HepG2 (cell line): Measurements from ENCODE around the gene MRPS10. TPM values are rescaled to one million over a fixed set of nuclear protein-coding genes. Genes with fewer than 3 reads are reported as not detected.

Source experiments
- FOSL2 ChIP-seq: sonication (generic); formaldehyde crosslinking; IDR thresholded peaks from 2 replicates; pipeline ENCODE4 v1.4.0; 2020; ENCODE audit warnings: missing genetic modification reagents
- FOXA1 ChIP-seq, 2 experiments: fragments of 450-650 bp in 1 of 2; sonication (generic) in 1 of 2; formaldehyde crosslinking in 1 of 2; IDR thresholded peaks; 2 replicates each; pipeline versions ENCODE4 v1.4.0 to v1.6.1; 2016 to 2020; ENCODE audit warnings: missing genetic modification reagents in 1 of 2
- FOXK1 ChIP-seq: sonication (generic); formaldehyde crosslinking; IDR thresholded peaks from 2 replicates; pipeline ENCODE4 v1.4.0; 2020; ENCODE audit warnings: low read depth, missing genetic modification reagents, borderline replicate concordance
- NFIC ChIP-seq: IDR thresholded peaks from 2 replicates; pipeline ENCODE4 v1.6.1; 2012; ENCODE audit warnings: mild to moderate bottlenecking, low read length, inconsistent platforms
- RARG ChIP-seq: sonication (generic); formaldehyde crosslinking; IDR thresholded peaks from 2 replicates; pipeline ENCODE4 v1.4.0; 2020; ENCODE audit warnings: low read depth, mild to moderate bottlenecking, missing genetic modification reagents
- RXRB ChIP-seq: IDR thresholded peaks from 2 replicates; pipeline ENCODE4 v1.6.1; 2016; ENCODE audit warnings: borderline replicate concordance, missing genetic modification reagents, missing compliant biosample characterization
- TBP ChIP-seq: sonication (generic); formaldehyde crosslinking; IDR thresholded peaks from 2 replicates; pipeline ENCODE4 v1.5.0; 2020; ENCODE audit warnings: missing genetic modification reagents
- ZNF572 ChIP-seq: sonication (generic); formaldehyde crosslinking; IDR thresholded peaks from 2 replicates; pipeline ENCODE4 v1.5.1; 2020; ENCODE audit warnings: mild to moderate bottlenecking, missing genetic modification reagents
- ZNF614 ChIP-seq: IDR thresholded peaks from 2 replicates; pipeline ENCODE4 v1.6.1; 2018; ENCODE audit warnings: missing biosample characterization, missing genetic modification reagents, inconsistent platforms, borderline replicate concordance
- ZNF652 ChIP-seq: IDR thresholded peaks from 2 replicates; pipeline ENCODE4 v1.6.1; 2016; ENCODE audit warnings: low read depth, borderline replicate concordance
- polyA plus RNA-seq, 8 experiments: library from polyadenylated mRNA; depleted of rRNA in 3 of 8; stranded (reverse) in 7 of 8; unstranded in 1 of 8; fragments of >200 nt; fragmentation: Illumina TruSeq in 4 of 8; extraction: Trizol in 4 of 8; gene quantifications; 2 replicates each; pipeline versions ENCODE4 v1.2.1 to v1.2.3, GENCODE V29; 2011 to 2016; ENCODE audit warnings: low read depth in 4 of 8, missing spikeins in 1 of 8, mixed read lengths in 1 of 8; ENCODE audit not compliant: insufficient read depth in 1 of 8
- total RNA-seq, 5 experiments: library from RNA; depleted of rRNA; stranded (reverse); fragments of >200 nt; fragmentation: Illumina TruSeq; extraction: Trizol; gene quantifications; 2 replicates each; pipeline ENCODE4 v1.2.3, GENCODE V29; 2016; ENCODE audit warnings: low read depth in 1 of 5
- TF ChIP-seq, protein P1 (sequence below): sonication (generic); formaldehyde crosslinking; conservative IDR thresholded peaks from 2 replicates; pipeline ENCODE4 v1.4.0; 2020; ENCODE audit warnings: missing genetic modification reagents
- TF ChIP-seq, protein P2 (sequence below): sonication (generic); formaldehyde crosslinking; IDR thresholded peaks from 2 replicates; pipeline ENCODE4 v1.4.0; 2020; ENCODE audit warnings: missing genetic modification reagents
- TF ChIP-seq, protein P3 (sequence below): sonication (generic); formaldehyde crosslinking; IDR thresholded peaks from 2 replicates; pipeline ENCODE4 v1.5.1; 2020; ENCODE audit warnings: mild to moderate bottlenecking, missing genetic modification reagents, moderate library complexity
- TF ChIP-seq, protein P4 (sequence below): IDR thresholded peaks from 2 replicates; pipeline ENCODE4 v1.6.1; 2016; ENCODE audit warnings: low read depth
- TF ChIP-seq, protein P5 (sequence below): IDR thresholded peaks from 2 replicates; pipeline ENCODE4 v1.4.0; 2020; ENCODE audit warnings: mild to moderate bottlenecking, missing genetic modification reagents
- TF ChIP-seq, protein P6 (sequence below): sonication (generic); formaldehyde crosslinking; conservative IDR thresholded peaks from 2 replicates; pipeline ENCODE4 v1.4.0; 2020; ENCODE audit warnings: mild to moderate bottlenecking, missing genetic modification reagents, moderate library complexity

Gene MRPS10
- total and polyA plus RNA-seq, 2 of the 13 experiments (the other 11 are each of a cell fraction or from before 2014, with no cell fraction given), result 31.7 to 54.6 TPM

DNA sequence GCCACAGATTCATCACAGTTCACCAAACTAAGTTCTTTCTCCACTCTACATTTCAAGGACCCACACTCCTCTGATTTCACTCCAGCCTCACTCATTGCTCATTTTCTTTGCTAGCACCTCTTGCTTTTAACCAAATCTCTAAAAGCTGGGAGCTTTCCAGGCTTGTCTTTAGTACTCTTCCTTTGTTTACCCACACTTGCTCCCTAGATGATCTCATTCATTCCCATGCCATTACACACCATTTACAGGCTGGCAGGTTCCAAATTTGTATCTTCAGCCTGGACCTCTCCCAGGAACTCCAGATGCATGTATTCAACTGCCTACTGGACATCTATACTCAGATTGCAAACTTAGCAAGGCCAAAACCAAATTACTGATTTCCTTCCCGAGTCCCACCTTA is 17.6 kb downstream of the MRPS10 start (continued):
- TF ChIP-seq, protein P1, sequence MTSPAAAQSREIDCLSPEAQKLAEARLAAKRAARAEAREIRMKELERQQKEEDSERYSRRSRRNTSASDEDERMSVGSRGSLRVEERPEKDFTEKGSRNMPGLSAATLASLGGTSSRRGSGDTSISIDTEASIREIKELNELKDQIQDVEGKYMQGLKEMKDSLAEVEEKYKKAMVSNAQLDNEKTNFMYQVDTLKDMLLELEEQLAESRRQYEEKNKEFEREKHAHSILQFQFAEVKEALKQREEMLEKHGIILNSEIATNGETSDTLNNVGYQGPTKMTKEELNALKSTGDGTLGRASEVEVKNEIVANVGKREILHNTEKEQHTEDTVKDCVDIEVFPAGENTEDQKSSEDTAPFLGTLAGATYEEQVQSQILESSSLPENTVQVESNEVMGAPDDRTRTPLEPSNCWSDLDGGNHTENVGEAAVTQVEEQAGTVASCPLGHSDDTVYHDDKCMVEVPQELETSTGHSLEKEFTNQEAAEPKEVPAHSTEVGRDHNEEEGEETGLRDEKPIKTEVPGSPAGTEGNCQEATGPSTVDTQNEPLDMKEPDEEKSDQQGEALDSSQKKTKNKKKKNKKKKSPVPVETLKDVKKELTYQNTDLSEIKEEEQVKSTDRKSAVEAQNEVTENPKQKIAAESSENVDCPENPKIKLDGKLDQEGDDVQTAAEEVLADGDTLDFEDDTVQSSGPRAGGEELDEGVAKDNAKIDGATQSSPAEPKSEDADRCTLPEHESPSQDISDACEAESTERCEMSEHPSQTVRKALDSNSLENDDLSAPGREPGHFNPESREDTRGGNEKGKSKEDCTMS, result no peak
- TF ChIP-seq, protein P2, sequence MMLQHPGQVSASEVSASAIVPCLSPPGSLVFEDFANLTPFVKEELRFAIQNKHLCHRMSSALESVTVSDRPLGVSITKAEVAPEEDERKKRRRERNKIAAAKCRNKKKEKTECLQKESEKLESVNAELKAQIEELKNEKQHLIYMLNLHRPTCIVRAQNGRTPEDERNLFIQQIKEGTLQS (CRISPR knock-in tag), result peak; percentile 90; the same call in 1 of the 2 replicates
- TF ChIP-seq NFIC (peak; percentile 45; the same call in 1 of the 2 replicates), TBP (CRISPR knock-in tag) (no peak), FOSL2 (CRISPR knock-in tag) (peak; percentile 84), FOXK1 (CRISPR knock-in tag) (peak; percentile 33; the same call in 1 of the 2 replicates), ZNF652 (peak; percentile 56; the same call in 1 of the 2 replicates), FOXA1 (IDR thresholded peaks at IDR 0.05) (no peak), FOXA1 (CRISPR knock-in tag; IDR thresholded peaks at IDR 0.05) (peak; percentile 78), RXRB (0 out of 2 replicates have a peak, but pooled peaks have one; percentile 15), ZNF614 (0 out of 2 replicates have a peak, but pooled peaks have one; percentile 38), ZNF572 (CRISPR knock-in tag) (no peak), RARG (CRISPR knock-in tag) (no peak)
- TF ChIP-seq, protein P3, sequence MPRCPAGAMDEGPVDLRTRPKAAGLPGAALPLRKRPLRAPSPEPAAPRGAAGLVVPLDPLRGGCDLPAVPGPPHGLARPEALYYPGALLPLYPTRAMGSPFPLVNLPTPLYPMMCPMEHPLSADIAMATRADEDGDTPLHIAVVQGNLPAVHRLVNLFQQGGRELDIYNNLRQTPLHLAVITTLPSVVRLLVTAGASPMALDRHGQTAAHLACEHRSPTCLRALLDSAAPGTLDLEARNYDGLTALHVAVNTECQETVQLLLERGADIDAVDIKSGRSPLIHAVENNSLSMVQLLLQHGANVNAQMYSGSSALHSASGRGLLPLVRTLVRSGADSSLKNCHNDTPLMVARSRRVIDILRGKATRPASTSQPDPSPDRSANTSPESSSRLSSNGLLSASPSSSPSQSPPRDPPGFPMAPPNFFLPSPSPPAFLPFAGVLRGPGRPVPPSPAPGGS (CRISPR knock-in tag), result no peak
- TF ChIP-seq, protein P4, sequence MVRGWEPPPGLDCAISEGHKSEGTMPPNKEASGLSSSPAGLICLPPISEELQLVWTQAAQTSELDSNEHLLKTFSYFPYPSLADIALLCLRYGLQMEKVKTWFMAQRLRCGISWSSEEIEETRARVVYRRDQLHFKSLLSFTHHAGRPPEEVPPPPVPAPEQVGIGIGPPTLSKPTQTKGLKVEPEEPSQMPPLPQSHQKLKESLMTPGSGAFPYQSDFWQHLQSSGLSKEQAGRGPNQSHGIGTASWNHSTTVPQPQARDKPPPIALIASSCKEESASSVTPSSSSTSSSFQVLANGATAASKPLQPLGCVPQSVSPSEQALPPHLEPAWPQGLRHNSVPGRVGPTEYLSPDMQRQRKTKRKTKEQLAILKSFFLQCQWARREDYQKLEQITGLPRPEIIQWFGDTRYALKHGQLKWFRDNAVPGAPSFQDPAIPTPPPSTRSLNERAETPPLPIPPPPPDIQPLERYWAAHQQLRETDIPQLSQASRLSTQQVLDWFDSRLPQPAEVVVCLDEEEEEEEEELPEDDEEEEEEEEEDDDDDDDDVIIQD (CRISPR knock-in tag), result 0 out of 2 replicates have a peak, but pooled peaks have one; percentile 46
- TF ChIP-seq, protein P5, sequence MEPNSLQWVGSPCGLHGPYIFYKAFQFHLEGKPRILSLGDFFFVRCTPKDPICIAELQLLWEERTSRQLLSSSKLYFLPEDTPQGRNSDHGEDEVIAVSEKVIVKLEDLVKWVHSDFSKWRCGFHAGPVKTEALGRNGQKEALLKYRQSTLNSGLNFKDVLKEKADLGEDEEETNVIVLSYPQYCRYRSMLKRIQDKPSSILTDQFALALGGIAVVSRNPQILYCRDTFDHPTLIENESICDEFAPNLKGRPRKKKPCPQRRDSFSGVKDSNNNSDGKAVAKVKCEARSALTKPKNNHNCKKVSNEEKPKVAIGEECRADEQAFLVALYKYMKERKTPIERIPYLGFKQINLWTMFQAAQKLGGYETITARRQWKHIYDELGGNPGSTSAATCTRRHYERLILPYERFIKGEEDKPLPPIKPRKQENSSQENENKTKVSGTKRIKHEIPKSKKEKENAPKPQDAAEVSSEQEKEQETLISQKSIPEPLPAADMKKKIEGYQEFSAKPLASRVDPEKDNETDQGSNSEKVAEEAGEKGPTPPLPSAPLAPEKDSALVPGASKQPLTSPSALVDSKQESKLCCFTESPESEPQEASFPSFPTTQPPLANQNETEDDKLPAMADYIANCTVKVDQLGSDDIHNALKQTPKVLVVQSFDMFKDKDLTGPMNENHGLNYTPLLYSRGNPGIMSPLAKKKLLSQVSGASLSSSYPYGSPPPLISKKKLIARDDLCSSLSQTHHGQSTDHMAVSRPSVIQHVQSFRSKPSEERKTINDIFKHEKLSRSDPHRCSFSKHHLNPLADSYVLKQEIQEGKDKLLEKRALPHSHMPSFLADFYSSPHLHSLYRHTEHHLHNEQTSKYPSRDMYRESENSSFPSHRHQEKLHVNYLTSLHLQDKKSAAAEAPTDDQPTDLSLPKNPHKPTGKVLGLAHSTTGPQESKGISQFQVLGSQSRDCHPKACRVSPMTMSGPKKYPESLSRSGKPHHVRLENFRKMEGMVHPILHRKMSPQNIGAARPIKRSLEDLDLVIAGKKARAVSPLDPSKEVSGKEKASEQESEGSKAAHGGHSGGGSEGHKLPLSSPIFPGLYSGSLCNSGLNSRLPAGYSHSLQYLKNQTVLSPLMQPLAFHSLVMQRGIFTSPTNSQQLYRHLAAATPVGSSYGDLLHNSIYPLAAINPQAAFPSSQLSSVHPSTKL (CRISPR knock-in tag), result peak; percentile 49
- TF ChIP-seq, protein P6, sequence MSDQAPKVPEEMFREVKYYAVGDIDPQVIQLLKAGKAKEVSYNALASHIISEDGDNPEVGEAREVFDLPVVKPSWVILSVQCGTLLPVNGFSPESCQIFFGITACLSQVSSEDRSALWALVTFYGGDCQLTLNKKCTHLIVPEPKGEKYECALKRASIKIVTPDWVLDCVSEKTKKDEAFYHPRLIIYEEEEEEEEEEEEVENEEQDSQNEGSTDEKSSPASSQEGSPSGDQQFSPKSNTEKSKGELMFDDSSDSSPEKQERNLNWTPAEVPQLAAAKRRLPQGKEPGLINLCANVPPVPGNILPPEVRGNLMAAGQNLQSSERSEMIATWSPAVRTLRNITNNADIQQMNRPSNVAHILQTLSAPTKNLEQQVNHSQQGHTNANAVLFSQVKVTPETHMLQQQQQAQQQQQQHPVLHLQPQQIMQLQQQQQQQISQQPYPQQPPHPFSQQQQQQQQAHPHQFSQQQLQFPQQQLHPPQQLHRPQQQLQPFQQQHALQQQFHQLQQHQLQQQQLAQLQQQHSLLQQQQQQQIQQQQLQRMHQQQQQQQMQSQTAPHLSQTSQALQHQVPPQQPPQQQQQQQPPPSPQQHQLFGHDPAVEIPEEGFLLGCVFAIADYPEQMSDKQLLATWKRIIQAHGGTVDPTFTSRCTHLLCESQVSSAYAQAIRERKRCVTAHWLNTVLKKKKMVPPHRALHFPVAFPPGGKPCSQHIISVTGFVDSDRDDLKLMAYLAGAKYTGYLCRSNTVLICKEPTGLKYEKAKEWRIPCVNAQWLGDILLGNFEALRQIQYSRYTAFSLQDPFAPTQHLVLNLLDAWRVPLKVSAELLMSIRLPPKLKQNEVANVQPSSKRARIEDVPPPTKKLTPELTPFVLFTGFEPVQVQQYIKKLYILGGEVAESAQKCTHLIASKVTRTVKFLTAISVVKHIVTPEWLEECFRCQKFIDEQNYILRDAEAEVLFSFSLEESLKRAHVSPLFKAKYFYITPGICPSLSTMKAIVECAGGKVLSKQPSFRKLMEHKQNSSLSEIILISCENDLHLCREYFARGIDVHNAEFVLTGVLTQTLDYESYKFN (CRISPR knock-in tag), result peak; percentile 43; the same call in 1 of the 2 replicates
